ENCODE measurements around the gene KLK3. TPM values are rescaled to one million over a fixed set of nuclear protein-coding genes. Genes with fewer than 3 reads are reported as not detected.
A peak's percentile ranks its signal among the peaks of the same experiment; 100 is the strongest.

The KLK3 gene
- total RNA-seq, 2 donors from 2014 or later = not detected

- TF ChIP-seq CTCF (conservative IDR thresholded peaks at IDR 0.05) = no peak
- no peak overlapping the region for H3K27ac ChIP-seq (ENCODE audit: low read depth, low read length)
- H3K27ac Mint-ChIP-seq = no peak overlapping the region
- no peaks in the 10 kb centered on the region for H3K36me3 Mint-ChIP-seq (ENCODE audit: low read depth)
- no peak for DNase-seq
- no peak overlapping the region for H3K4me3 ChIP-seq (ENCODE audit: low read length)
- no peaks in the 10 kb centered on the region for H3K9me3 Mint-ChIP-seq
- no peaks in the 10 kb centered on the region for H3K4me1 ChIP-seq (ENCODE audit: control insufficient read depth, insufficient read depth, low read length)
- peaks cover 5% of the 10 kb centered on the region for H3K9me3 ChIP-seq (ENCODE audit: control insufficient read depth, low read length)
- H3K4me1 Mint-ChIP-seq = no peaks in the 10 kb centered on the region
- no peak overlapping the region for H3K9ac ChIP-seq (ENCODE audit: extremely low read depth, low read length, poor library complexity, severe bottlenecking)
- no peaks in the 10 kb centered on the region for H3K27me3 ChIP-seq (ENCODE audit: control insufficient read depth, insufficient read depth, low read length, poor library complexity, severe bottlenecking)
- WGBS, 2 experiments (ENCODE audit: insufficient coverage in 1 of 2, insufficient read length in 1 of 2) = 87 to 90% methylated on average over 2 to 7 of the region's 7 CpGs
- no peak overlapping the region for H3K4me3 Mint-ChIP-seq
- H3K27me3 Mint-ChIP-seq (ENCODE audit: insufficient read depth) = peaks cover 36% of the 10 kb centered on the region
- H3K36me3 ChIP-seq (ENCODE audit: control insufficient read depth, insufficient read depth, low read length) = no peaks in the 10 kb centered on the region
Measured at GRCh38 chr19:50876456-50876855, 21.7 kb downstream of the KLK3 start.

GRCh38 chr19:50877338-50877737, 22.6 kb downstream of the KLK3 start:
- Histone ChIP-seq H3K36me3 (ENCODE audit: control insufficient read depth, insufficient read depth, low read length) (no peaks in the 10 kb centered on the region), H3K9ac (ENCODE audit: extremely low read depth, low read length, poor library complexity, severe bottlenecking) (no peak overlapping the region), H3K4me1 (ENCODE audit: control insufficient read depth, insufficient read depth, low read length) (no peaks in the 10 kb centered on the region), H3K27ac (ENCODE audit: low read depth, low read length) (no peak overlapping the region), H3K27me3 (ENCODE audit: control insufficient read depth, insufficient read depth, low read length, poor library complexity, severe bottlenecking) (no peaks in the 10 kb centered on the region), H3K4me3 (ENCODE audit: low read length) (no peak overlapping the region), H3K9me3 (ENCODE audit: control insufficient read depth, low read length) (peaks cover 5% of the 10 kb centered on the region)
- Mint-ChIP-seq H3K9me3 (no peaks in the 10 kb centered on the region), H3K27me3 (ENCODE audit: insufficient read depth) (peaks cover 39% of the 10 kb centered on the region), H3K4me3 (no peak overlapping the region), H3K36me3 (ENCODE audit: low read depth) (no peaks in the 10 kb centered on the region), H3K4me1 (no peaks in the 10 kb centered on the region), H3K27ac (no peak overlapping the region)
- DNase-seq = peak; percentile 66
- no peak for TF ChIP-seq CTCF (conservative IDR thresholded peaks at IDR 0.05)
- WGBS, 2 experiments (ENCODE audit: insufficient coverage in 1 of 2, insufficient read length in 1 of 2) = 61 to 70% methylated on average over 3 to 8 of the region's 8 CpGs

- H3K27me3 ChIP-seq (ENCODE audit: control insufficient read depth, insufficient read depth, low read length, poor library complexity, severe bottlenecking) = no peaks in the 10 kb centered on the region
- H3K4me3 ChIP-seq (ENCODE audit: low read length) = no peak overlapping the region
- Mint-ChIP-seq H3K4me1 (no peaks in the 10 kb centered on the region), H3K4me3 (no peak overlapping the region), H3K27me3 (ENCODE audit: insufficient read depth) (peaks cover 44% of the 10 kb centered on the region), H3K36me3 (ENCODE audit: low read depth) (no peaks in the 10 kb centered on the region), H3K27ac (no peak overlapping the region), H3K9me3 (no peaks in the 10 kb centered on the region)
- DNase-seq = no peak
- H3K36me3 ChIP-seq (ENCODE audit: control insufficient read depth, insufficient read depth, low read length) = no peaks in the 10 kb centered on the region
- H3K27ac ChIP-seq (ENCODE audit: low read depth, low read length) = no peak overlapping the region
- H3K4me1 ChIP-seq (ENCODE audit: control insufficient read depth, insufficient read depth, low read length) = no peaks in the 10 kb centered on the region
- no peak overlapping the region for H3K9ac ChIP-seq (ENCODE audit: extremely low read depth, low read length, poor library complexity, severe bottlenecking)
- peaks cover 5% of the 10 kb centered on the region for H3K9me3 ChIP-seq (ENCODE audit: control insufficient read depth, low read length)
- no peak for TF ChIP-seq CTCF (conservative IDR thresholded peaks at IDR 0.05)
- WGBS, 2 experiments (ENCODE audit: insufficient coverage in 1 of 2, insufficient read length in 1 of 2) = 61 to 75% methylated on average over 3 to 5 of the region's 5 CpGs
Measured at GRCh38 chr19:50878851-50879250, 24.1 kb downstream of the KLK3 start.

Data from endodermal cell (in vitro differentiated cells).